ENCODE data around the gene EYS. TPM values are rescaled to one million over a fixed set of nuclear protein-coding genes. Genes with fewer than 3 reads are reported as not detected.

EYS gene
- total and polyA plus RNA-seq, 2 of the 13 experiments (the other 11 are each of a cell fraction or from before 2014, with no cell fraction given) = 0.04 to 0.07 TPM

DNA sequence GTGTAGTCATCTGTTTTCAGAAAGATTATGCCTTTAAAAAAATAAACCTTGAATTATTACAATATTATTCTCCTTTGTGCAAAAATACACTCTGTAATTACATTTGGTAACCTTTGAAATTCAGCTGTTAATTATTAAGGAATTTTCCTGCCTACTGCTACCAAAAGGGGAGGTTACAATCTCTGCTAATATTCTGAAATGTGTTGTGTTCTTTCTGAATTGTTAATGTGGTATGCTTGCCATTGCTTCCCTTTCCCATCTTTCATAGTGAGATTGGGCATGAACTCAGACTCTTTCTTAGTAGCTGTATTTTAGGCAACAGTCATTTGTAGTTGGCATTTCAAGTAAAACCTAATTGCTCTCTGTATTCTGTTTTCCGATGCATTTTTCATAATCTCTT, 1998.4 kb downstream of the EYS start (continued):
- TF ChIP-seq, protein P1, sequence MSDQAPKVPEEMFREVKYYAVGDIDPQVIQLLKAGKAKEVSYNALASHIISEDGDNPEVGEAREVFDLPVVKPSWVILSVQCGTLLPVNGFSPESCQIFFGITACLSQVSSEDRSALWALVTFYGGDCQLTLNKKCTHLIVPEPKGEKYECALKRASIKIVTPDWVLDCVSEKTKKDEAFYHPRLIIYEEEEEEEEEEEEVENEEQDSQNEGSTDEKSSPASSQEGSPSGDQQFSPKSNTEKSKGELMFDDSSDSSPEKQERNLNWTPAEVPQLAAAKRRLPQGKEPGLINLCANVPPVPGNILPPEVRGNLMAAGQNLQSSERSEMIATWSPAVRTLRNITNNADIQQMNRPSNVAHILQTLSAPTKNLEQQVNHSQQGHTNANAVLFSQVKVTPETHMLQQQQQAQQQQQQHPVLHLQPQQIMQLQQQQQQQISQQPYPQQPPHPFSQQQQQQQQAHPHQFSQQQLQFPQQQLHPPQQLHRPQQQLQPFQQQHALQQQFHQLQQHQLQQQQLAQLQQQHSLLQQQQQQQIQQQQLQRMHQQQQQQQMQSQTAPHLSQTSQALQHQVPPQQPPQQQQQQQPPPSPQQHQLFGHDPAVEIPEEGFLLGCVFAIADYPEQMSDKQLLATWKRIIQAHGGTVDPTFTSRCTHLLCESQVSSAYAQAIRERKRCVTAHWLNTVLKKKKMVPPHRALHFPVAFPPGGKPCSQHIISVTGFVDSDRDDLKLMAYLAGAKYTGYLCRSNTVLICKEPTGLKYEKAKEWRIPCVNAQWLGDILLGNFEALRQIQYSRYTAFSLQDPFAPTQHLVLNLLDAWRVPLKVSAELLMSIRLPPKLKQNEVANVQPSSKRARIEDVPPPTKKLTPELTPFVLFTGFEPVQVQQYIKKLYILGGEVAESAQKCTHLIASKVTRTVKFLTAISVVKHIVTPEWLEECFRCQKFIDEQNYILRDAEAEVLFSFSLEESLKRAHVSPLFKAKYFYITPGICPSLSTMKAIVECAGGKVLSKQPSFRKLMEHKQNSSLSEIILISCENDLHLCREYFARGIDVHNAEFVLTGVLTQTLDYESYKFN (CRISPR knock-in tag; conservative IDR thresholded peaks at IDR 0.05) = no peak
- TF ChIP-seq BHLHE40 (IDR thresholded peaks at IDR 0.05; ENCODE audit: low read length) (no peak), RCOR2 (CRISPR knock-in tag; IDR thresholded peaks at IDR 0.05) (no peak)
- TF ChIP-seq, protein P2, sequence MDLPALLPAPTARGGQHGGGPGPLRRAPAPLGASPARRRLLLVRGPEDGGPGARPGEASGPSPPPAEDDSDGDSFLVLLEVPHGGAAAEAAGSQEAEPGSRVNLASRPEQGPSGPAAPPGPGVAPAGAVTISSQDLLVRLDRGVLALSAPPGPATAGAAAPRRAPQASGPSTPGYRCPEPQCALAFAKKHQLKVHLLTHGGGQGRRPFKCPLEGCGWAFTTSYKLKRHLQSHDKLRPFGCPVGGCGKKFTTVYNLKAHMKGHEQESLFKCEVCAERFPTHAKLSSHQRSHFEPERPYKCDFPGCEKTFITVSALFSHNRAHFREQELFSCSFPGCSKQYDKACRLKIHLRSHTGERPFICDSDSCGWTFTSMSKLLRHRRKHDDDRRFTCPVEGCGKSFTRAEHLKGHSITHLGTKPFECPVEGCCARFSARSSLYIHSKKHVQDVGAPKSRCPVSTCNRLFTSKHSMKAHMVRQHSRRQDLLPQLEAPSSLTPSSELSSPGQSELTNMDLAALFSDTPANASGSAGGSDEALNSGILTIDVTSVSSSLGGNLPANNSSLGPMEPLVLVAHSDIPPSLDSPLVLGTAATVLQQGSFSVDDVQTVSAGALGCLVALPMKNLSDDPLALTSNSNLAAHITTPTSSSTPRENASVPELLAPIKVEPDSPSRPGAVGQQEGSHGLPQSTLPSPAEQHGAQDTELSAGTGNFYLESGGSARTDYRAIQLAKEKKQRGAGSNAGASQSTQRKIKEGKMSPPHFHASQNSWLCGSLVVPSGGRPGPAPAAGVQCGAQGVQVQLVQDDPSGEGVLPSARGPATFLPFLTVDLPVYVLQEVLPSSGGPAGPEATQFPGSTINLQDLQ (CRISPR knock-in tag; IDR thresholded peaks at IDR 0.05) = no peak

DNA sequence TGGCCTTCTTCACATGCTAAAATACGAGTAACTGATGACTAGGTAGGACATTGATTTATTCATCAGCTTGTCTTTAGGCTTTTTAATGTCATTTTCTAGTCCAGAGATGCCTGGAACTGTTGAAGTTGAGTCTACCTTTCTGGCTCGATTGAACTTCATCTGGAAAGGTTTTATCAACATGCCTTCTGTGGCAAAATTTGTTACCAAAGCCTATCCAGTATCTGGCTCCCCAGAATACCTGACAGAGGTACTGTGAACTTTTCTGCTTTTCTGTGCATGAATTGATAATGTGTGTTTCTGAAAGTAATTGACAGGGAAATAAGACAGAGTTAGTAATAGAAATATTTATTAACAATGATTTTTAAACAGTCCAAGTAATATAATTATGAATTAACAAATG, 2000.4 kb downstream of the EYS start:
- peaks cover 20 to 67% of the 10 kb centered on the region in 2 experiments for H3K36me3 ChIP-seq (replicated peaks in 1 of 2; ENCODE audit: control insufficient read depth in 1 of 2, insufficient read depth in 2 of 2, low read length in 2 of 2)
- H3K79me2 ChIP-seq (ENCODE audit: insufficient read depth, low read length) = no peaks in the 10 kb centered on the region
- no peak overlapping the region for H3K4me3 ChIP-seq (replicated peaks in 1 of 3; ENCODE audit: insufficient read depth in 1 of 3, low read depth in 2 of 3, low read length in 3 of 3)
- whole genome bisulfite sequencing (ENCODE audit: low lambda C conversion rate) = 93% methylated on average over 2 of the region's 2 CpGs
- no peak overlapping the region for H3K9ac ChIP-seq (ENCODE audit: insufficient read depth, low read depth, low read length)
- DNase-seq (ENCODE audit: low spot score) = no peak
- in situ Hi-C loops (cut with HindIII; ENCODE audit: extremely low pct_ligation_motif_present, low pct_unique_long_range_greater_than_20kb) = no loop called here
- H2AFZ ChIP-seq (ENCODE audit: low read length) = no peak overlapping the region
- H3K27ac ChIP-seq (ENCODE audit: extremely low read length, insufficient read depth, low read length) = no peak overlapping the region
- intact Hi-C loops (cut with micrococcal nuclease; ENCODE audit: unreplicated experiment) = loop anchor here (5.0 kb wide), 1 partner anchor 109 kb away; no protein-coding TSS in a partner anchor
- FAIRE-seq = no peak
- H3K4me2 ChIP-seq (ENCODE audit: low read depth, low read length) = no peak overlapping the region
- no peaks in the 10 kb centered on the region for H3K27me3 ChIP-seq (ENCODE audit: control insufficient read depth in 1 of 2, insufficient read depth in 2 of 2, low read length in 2 of 2)
- ChIA-PET POLR2A (no interaction called here), CTCF (ENCODE audit: low intra/inter-chr PET ratio, low total read pairs) (no interaction called here)
- H4K20me1 ChIP-seq (ENCODE audit: insufficient read depth, low read length) = no peaks in the 10 kb centered on the region
- ATAC-seq = no peak
- no TSS peak for BruUV-seq (replicated peaks)
- H3K9me3 ChIP-seq (ENCODE audit: low read length) = no peaks in the 10 kb centered on the region
- H3K4me1 ChIP-seq (ENCODE audit: insufficient read depth, low read length) = peaks cover 23% of the 10 kb centered on the region
- TF ChIP-seq SRF (IDR thresholded peaks at IDR 0.05; ENCODE audit: low read depth, low read length) = no peak
- TF ChIP-seq, protein P3, sequence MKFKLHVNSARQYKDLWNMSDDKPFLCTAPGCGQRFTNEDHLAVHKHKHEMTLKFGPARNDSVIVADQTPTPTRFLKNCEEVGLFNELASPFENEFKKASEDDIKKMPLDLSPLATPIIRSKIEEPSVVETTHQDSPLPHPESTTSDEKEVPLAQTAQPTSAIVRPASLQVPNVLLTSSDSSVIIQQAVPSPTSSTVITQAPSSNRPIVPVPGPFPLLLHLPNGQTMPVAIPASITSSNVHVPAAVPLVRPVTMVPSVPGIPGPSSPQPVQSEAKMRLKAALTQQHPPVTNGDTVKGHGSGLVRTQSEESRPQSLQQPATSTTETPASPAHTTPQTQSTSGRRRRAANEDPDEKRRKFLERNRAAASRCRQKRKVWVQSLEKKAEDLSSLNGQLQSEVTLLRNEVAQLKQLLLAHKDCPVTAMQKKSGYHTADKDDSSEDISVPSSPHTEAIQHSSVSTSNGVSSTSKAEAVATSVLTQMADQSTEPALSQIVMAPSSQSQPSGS (CRISPR knock-in tag; IDR thresholded peaks at IDR 0.05) = no peak
- TF ChIP-seq SOX6 (IDR thresholded peaks at IDR 0.05) = no peak
- TF ChIP-seq SOX6 (CRISPR knock-in tag; IDR thresholded peaks at IDR 0.05) = no peak
- TF ChIP-seq, protein P4, sequence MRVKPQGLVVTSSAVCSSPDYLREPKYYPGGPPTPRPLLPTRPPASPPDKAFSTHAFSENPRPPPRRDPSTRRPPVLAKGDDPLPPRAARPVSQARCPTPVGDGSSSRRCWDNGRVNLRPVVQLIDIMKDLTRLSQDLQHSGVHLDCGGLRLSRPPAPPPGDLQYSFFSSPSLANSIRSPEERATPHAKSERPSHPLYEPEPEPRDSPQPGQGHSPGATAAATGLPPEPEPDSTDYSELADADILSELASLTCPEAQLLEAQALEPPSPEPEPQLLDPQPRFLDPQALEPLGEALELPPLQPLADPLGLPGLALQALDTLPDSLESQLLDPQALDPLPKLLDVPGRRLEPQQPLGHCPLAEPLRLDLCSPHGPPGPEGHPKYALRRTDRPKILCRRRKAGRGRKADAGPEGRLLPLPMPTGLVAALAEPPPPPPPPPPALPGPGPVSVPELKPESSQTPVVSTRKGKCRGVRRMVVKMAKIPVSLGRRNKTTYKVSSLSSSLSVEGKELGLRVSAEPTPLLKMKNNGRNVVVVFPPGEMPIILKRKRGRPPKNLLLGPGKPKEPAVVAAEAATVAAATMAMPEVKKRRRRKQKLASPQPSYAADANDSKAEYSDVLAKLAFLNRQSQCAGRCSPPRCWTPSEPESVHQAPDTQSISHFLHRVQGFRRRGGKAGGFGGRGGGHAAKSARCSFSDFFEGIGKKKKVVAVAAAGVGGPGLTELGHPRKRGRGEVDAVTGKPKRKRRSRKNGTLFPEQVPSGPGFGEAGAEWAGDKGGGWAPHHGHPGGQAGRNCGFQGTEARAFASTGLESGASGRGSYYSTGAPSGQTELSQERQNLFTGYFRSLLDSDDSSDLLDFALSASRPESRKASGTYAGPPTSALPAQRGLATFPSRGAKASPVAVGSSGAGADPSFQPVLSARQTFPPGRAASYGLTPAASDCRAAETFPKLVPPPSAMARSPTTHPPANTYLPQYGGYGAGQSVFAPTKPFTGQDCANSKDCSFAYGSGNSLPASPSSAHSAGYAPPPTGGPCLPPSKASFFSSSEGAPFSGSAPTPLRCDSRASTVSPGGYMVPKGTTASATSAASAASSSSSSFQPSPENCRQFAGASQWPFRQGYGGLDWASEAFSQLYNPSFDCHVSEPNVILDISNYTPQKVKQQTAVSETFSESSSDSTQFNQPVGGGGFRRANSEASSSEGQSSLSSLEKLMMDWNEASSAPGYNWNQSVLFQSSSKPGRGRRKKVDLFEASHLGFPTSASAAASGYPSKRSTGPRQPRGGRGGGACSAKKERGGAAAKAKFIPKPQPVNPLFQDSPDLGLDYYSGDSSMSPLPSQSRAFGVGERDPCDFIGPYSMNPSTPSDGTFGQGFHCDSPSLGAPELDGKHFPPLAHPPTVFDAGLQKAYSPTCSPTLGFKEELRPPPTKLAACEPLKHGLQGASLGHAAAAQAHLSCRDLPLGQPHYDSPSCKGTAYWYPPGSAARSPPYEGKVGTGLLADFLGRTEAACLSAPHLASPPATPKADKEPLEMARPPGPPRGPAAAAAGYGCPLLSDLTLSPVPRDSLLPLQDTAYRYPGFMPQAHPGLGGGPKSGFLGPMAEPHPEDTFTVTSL (CRISPR knock-in tag; IDR thresholded peaks at IDR 0.05; ENCODE audit: borderline replicate concordance) = no peak
- TF ChIP-seq SALL1 (CRISPR knock-in tag; IDR thresholded peaks at IDR 0.05) = no peak

All from HepG2 (cell line).